Heart right ventricle (tissue), 16 donors: ENCODE data around the gene SYT14. TPM values are rescaled to one million over a fixed set of nuclear protein-coding genes. Genes with fewer than 3 reads are reported as not detected.
"Not testable (repeated sequence)": the region's sequence is repeated elsewhere in the genome, so short reads cannot be mapped to it uniquely, and the experiment has no call there.

Source experiments
- ATAC-seq, 8 donors: fragments of 200-7000 bp; cut with Tn5 transposase; one replicate each; pipeline ENCODE4 v1.9.1; 2020; ENCODE audit warnings: mild to moderate bottlenecking in 8 of 8, moderate library complexity in 8 of 8, moderate number of reproducible peaks in 1 of 8
- DNase-seq, 2 donors: peaks; one replicate each; pipeline ENCODE4 v3.0.0-alpha.2; 2020
- H3K27ac ChIP-seq, 10 donors: fragments of 200-600 bp; sonication (generic) in 2 of 10; one replicate each; pipeline versions ENCODE4 v1.5.0 to v1.8.0; 2020 to 2022; ENCODE audit warnings: mild to moderate bottlenecking in 3 of 10
- H3K27me3 ChIP-seq, 7 donors: fragments of 200-600 bp; one replicate each; pipeline ENCODE4 v1.8.0; 2021 to 2022; ENCODE audit warnings: mild to moderate bottlenecking in 2 of 7
- H3K36me3 ChIP-seq, 9 donors: fragments of 200-600 bp; sonication (generic) in 1 of 9; one replicate each; pipeline versions ENCODE4 v1.5.0 to v1.8.0; 2020 to 2022; ENCODE audit warnings: mild to moderate bottlenecking in 2 of 9
- H3K4me1 ChIP-seq, 9 donors: fragments of 200-600 bp; sonication (generic) in 1 of 9; one replicate each; pipeline versions ENCODE4 v1.5.0 to v1.8.0; 2020 to 2022; ENCODE audit warnings: mild to moderate bottlenecking in 4 of 9
- H3K4me3 ChIP-seq, 10 donors: fragments of 200-600 bp; sonication (generic) in 2 of 10; one replicate each; pipeline versions ENCODE4 v1.5.0 to v1.8.0; 2020 to 2022; ENCODE audit warnings: mild to moderate bottlenecking in 7 of 10, moderate library complexity in 2 of 10
- H3K9me3 ChIP-seq, 11 donors: fragments of 200-600 bp in 10 of 11; sonication (generic) in 2 of 11; one replicate each; pipeline versions ENCODE4 v1.5.0 to v1.8.0; 2013 to 2022; ENCODE audit warnings: mild to moderate bottlenecking in 2 of 11, control low read depth in 1 of 11, moderate library complexity in 1 of 11
- CTCF ChIP-seq, 9 donors: fragments of 200-600 bp; sonication (generic) in 2 of 9; IDR thresholded peaks; one replicate each; pipeline versions ENCODE4 v1.5.0 to v1.8.0; 2021 to 2022; ENCODE audit warnings: antibody characterized with exemption in 9 of 9, mild to moderate bottlenecking in 5 of 9, moderate library complexity in 1 of 9
- WGBS, 2 donors: extraction: QIAGEN DNeasy Blood & Tissue Kit; methylation state at CpG; one replicate each; pipeline ENCODE4 v1.1.7; 2013; ENCODE audit warnings: inconsistent platforms in 1 of 2; 5-methylcytosine and 5-hydroxymethylcytosine counted together
- intact Hi-C, 10 donors: fragments of 100-400 bp; cut with DNase I; formaldehyde crosslinking; loops; one replicate each; pipeline versions ENCODE4 v1.11.1 to v1.14.2; 2022
- polyA plus RNA-seq, 2 donors: library from polyadenylated mRNA; stranded (reverse); fragments of 200-250 nt; gene quantifications; one replicate each; pipeline ENCODE4 v1.2.3, GENCODE V29; 2013
- total RNA-seq, 10 donors: library from RNA; stranded (reverse); fragmentation: NEBNext Ultra II Directional in 3 of 10; extraction: Animal tissue kit (Norgen Biotek cat#: 25700) in 3 of 10; gene quantifications; one replicate each; pipeline versions ENCODE4 v1.2.1 to v1.2.4, GENCODE V29; 2021 to 2023
- donor health status: Arrhythmogenic right ventricular cardiomyopathy.
- donor health status: ischemic (EF 13 %, LVEDD 7.1; RV severe dilation, severe dysfunction).
- donor health status: healthy with polysubstance abuse.
- donor health status: DM: no; HTN: yes; CAD: no.
- donor health status: DM: no; HTN: no; CAD: no.
- donor health status: ischemic (EF 25% LVEDD 6.9; RV normal size, moderate dysfunction).
- donor health status: ischemic (EF 25% LVEDD 5.7; RV mildly dilated, moderate dysfunction).
- donor health status: healthy.
- donor health status: DM: yes; HTN: yes; CAD: no.
- donor health status: Ischemic cardiomyopathy.
- donor health status: ischemic (EF 35%, LVEDD 5.7; RV mildly dilated, moderate dysfunction).
- donor health status: nonischemic (EF 11% LVEDD 7.7; RV severe dilation, severe dysfunction).
- donor health status: DM: yes; HTN: yes; CAD: no.
- donor health status: PGD.
- donor health status: ischemic (EF 29% LVEDD 5.4; RV normal size, mild dysfunction).
- donor health status: nonischemic (EF 23%, LVEDD 6.1; RV moderate dilation, normal function).

The SYT14 gene
- total and polyA plus RNA-seq, 12 donors: 0.06 TPM; not detected in 11

GRCh38 chr1:210098356-210098755 is 160.3 kb downstream of the SYT14 start:
- Histone ChIP-seq H3K27me3 (peaks cover 0 to 24% (median 4%) of the 10 kb centered on the region in 7 donors), H3K9me3 (no peaks in the 10 kb centered on the region), H3K4me1 (no peaks in the 10 kb centered on the region), H3K36me3 (no peaks in the 10 kb centered on the region), H3K4me3 (no peak overlapping the region), H3K27ac (no peak overlapping the region)
- DNase-seq (no peak), ATAC-seq (no peak)
- WGBS, 2 donors: 58 to 74% methylated on average over 3 of the region's 3 CpGs
- TF ChIP-seq CTCF (IDR thresholded peaks at IDR 0.05): no peak
- intact Hi-C loops: no loop called here

DNA sequence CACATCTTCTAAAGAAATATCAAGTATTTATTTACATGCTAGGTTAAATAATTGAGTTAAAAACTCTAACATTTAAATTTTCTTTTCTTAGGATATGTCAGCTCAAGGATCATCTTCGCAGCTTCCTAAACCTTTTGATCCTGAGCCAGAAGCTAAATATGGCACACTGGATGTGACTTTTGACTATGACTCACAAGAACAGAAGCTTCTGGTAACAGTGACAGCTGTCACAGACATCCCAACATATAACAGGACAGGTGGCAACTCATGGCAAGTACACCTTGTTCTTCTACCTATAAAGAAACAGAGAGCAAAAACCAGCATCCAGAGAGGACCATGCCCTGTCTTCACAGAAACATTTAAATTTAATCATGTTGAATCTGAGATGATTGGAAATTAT is 161.9 kb downstream of the SYT14 start:
- no peak for ATAC-seq
- 20 to 25% methylated on average over 1 of the region's 1 CpG for WGBS, 2 donors

DNA sequence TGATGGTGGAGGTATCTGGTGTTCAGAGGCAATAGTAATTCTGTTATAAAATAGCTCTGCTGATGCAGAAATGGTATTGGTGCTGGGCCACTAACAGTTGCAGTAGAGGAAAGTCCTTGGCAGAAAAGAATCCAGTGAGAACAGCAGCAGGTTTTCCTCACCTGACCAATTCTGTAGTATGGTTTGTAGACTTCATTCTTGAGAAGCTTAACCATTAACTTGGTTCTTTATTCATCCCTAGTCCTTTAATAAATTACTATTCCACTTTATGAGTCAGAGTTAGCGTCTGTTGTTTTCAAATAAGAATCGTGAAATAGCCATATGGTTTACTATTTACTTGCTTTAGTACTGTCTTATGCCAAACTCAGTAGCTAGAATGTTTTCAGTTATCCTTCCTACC is 166.1 kb downstream of the SYT14 start:
- Histone ChIP-seq H3K27me3 (peaks cover 0 to 16% (median 0%) of the 10 kb centered on the region in 7 donors), H3K4me3 (no peak overlapping the region), H3K36me3 (no peaks in the 10 kb centered on the region), H3K9me3 (peaks cover 0 to under 1% (median 0%) of the 10 kb centered on the region in 11 donors), H3K27ac (no peak overlapping the region), H3K4me1 (no peaks in the 10 kb centered on the region)
- no peak for TF ChIP-seq CTCF (IDR thresholded peaks at IDR 0.05)
- 85 to 97% methylated on average over 2 of the region's 2 CpGs for WGBS, 2 donors
- intact Hi-C loops: no loop called here
- no peak for DNase-seq
- no peak for ATAC-seq

More for the DNA sequence above, 161.9 kb downstream of the SYT14 start:
- peaks cover 0 to 26% (median 4%) of the 10 kb centered on the region in 7 donors for H3K27me3 ChIP-seq
- H3K36me3 ChIP-seq: no peaks in the 10 kb centered on the region
- H3K27ac ChIP-seq: no peak overlapping the region
- intact Hi-C loops: no loop called here
- TF ChIP-seq CTCF (IDR thresholded peaks at IDR 0.05): no peak
- no peak overlapping the region for H3K4me3 ChIP-seq
- H3K9me3 ChIP-seq: no peaks in the 10 kb centered on the region
- H3K4me1 ChIP-seq: no peaks in the 10 kb centered on the region
- DNase-seq: no peak

DNA sequence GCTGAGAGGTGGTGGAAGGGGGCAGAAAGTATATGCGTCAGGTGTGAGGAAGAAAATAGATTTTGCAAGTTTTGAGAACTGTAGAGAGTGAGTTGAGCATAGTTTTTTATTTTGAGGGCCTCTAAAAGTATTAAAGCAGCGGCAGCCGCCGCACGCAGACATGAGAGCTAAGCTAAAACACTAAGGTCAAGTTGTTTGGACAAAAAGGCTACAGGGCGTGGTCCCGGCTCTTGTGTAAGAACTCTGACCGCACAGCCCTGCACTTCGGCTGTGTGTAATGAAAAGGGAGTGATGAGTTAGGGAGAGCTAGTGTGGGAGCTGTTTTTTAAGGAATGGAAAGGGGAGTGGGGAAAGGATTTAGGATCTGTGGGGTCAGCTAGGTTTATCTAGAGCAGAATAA is 174.9 kb downstream of the SYT14 start:
- DNase-seq, ATAC-seq, H3K4me3 ChIP-seq, intact Hi-C loops, H3K27me3 ChIP-seq, H3K27ac ChIP-seq, H3K36me3 ChIP-seq, H3K9me3 ChIP-seq, H3K4me1 ChIP-seq: not testable (repeated sequence)
- WGBS, 2 donors: 85 to 89% methylated on average over 9 of the region's 9 CpGs

- Histone ChIP-seq H3K27me3 (peaks cover 0 to 5% (median 0%) of the 10 kb centered on the region in 7 donors), H3K27ac (no peak overlapping the region), H3K36me3 (no peaks in the 10 kb centered on the region), H3K4me3 (no peak overlapping the region), H3K4me1 (no peaks in the 10 kb centered on the region), H3K9me3 (peaks cover 0 to 4% (median 0%) of the 10 kb centered on the region in 11 donors)
- intact Hi-C loops: no loop called here
- TF ChIP-seq CTCF (IDR thresholded peaks at IDR 0.05): no peak
- ATAC-seq (no peak), DNase-seq (no peak)
These were observed 179.2 kb downstream of the SYT14 start for GRCh38 chr1:210117198-210117597.
